ENCODE measurements around the gene APOL1.

DNA sequence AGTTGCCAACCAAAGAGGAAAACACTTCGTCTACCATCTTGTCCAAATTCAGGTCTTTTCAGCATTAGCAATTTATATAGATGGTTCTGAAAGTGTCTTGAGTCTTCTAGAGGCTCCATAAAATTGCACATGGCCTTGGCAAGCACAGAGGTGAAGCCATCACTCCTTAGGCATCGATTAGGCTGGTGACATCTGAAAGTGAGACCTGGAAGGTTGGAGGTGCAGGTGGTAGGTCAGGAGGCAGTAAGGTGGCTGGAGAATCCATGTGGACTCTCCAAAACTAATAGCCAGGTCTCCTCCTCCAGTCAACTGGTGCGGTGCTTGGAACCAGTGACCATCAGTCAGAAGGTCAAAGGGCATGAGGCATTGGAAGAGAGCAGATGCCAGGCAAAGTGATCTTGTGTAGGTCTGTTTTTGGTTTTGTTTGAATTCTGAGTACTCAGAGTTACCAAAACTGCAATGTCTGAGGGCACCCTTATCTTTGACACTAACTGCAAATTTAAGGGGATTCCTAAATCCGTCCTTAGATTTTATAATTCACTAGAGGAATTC lies 7.1 kb upstream of the APOL1 start:
- no peak for TF ChIP-seq POLR2A (IDR thresholded peaks at IDR 0.05)
- TF ChIP-seq, protein P1, sequence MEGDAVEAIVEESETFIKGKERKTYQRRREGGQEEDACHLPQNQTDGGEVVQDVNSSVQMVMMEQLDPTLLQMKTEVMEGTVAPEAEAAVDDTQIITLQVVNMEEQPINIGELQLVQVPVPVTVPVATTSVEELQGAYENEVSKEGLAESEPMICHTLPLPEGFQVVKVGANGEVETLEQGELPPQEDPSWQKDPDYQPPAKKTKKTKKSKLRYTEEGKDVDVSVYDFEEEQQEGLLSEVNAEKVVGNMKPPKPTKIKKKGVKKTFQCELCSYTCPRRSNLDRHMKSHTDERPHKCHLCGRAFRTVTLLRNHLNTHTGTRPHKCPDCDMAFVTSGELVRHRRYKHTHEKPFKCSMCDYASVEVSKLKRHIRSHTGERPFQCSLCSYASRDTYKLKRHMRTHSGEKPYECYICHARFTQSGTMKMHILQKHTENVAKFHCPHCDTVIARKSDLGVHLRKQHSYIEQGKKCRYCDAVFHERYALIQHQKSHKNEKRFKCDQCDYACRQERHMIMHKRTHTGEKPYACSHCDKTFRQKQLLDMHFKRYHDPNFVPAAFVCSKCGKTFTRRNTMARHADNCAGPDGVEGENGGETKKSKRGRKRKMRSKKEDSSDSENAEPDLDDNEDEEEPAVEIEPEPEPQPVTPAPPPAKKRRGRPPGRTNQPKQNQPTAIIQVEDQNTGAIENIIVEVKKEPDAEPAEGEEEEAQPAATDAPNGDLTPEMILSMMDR (IDR thresholded peaks at IDR 0.05): no peak

Data from right lobe of liver (tissue), 4 donors.